HG03442 (cell line): Measurements from ENCODE around the gene CTSK.
"Not testable (repeated sequence)": the region's sequence is repeated elsewhere in the genome, so short reads cannot be mapped to it uniquely, and the experiment has no call there.

Experiments used
- ATAC-seq: cut with Tn5 transposase; IDR thresholded peaks from one replicate; pipeline ENCODE4 v1.9.1; 2021; ENCODE audit warnings: mild to moderate bottlenecking, moderate library complexity; ENCODE audit not compliant: unreplicated experiment

Gene CTSK

DNA sequence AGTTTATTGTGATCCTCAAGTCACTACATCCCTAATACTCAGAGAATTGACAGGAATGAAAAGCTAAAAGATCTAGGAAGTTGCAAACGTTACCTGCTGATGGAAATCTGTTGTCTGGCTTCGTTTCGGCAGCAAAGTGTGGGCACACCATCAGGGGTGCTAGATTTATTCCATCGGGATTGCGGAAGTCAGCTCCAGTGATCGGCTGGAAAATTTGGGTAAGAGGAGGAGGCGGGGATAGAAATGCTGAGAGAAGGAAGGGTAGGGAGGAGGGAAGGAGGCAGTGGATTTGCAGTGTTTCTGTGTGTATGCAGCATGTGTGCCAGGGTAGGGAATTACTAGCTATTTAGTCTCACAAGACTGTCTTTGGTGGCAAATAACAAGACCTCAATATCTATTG lies at the start of gene CTSK:
Gene CTSK, minus strand, starts transcription at position 140 of the 400 bp plus-strand sequence. CDS start 1,455 bp downstream, outside the sequence.
- no peak for ATAC-seq

DNA sequence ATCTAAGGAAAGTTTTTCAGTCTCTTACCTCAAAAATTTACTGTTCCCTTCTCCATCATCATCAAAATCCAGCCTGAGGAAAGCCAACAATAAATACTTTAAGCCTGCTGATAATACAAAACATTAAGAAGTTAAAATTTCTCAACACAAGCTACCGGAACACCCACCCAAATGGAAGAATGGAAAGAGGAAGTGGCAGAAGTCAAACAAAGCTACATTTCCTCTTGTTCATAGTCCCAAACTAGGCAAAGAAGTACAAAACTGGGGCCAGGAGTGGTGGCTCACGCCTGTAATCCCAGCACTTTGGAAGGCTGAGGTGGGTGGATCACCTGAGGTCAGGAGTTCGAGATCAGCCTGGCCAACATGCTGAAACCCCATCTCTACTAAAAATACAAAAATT lies 44.7 kb upstream of the CTSK start:
- ATAC-seq = not testable (repeated sequence)

DNA sequence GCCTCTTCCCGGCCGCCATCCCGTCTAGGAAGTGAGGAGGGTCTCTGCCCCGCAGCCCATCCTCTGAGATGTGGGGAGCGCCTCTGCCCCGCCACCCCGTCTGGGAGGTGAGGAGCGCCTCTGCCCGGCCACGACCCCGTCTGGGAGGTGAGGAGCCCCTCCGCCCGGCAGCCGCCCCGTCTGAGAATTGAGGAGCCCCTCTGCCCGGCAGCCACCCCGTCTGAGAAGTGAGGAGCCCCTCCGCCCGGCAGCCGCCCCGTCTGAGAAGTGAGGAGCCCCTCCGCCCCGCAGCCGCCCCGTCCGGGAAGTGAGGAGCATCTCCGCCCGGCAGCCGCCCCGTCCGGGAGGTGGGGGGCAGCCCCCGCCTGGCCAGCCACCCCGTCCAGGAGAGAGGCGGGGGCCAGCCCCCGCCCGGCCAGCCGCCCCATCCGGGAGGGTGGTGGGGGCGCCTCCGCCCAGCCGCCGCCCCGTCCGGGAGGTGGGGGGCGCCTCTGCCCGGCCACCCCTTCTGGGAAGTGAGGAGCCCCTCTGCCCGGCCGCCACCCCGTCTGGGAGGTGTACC lies 42.8 kb upstream of the CTSK start:
- not testable (repeated sequence) for ATAC-seq

DNA sequence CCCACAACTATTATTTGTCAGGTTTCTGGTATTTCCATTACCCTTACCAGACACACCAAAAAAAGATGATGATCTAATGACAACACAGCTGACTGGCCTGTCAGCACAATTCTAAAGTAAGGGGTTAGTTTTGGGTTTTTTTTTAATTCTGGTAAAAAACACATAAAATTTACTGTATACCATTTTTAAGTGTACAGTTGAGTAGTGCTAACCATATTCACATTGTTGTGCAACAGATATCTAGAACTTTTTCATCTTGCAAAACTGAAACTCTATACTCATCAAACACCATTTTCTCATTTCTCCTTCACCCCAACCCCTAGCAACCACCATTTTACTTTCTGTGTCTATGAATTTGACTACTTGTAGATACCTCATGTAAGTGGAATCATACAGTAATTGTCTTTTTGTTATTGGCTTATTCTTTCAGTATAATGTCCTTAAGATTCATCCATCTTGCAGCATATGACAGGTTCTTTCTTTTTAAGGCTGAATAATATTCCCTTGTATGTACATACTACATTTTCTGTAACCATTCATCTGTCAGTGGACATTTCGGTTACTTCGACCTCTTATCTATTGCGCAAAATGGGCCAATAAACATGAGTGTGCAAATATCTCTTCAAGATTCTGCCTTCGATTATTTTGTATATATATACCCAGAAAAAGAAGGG lies 38.5 kb upstream of the CTSK start:
- no peak for ATAC-seq

DNA sequence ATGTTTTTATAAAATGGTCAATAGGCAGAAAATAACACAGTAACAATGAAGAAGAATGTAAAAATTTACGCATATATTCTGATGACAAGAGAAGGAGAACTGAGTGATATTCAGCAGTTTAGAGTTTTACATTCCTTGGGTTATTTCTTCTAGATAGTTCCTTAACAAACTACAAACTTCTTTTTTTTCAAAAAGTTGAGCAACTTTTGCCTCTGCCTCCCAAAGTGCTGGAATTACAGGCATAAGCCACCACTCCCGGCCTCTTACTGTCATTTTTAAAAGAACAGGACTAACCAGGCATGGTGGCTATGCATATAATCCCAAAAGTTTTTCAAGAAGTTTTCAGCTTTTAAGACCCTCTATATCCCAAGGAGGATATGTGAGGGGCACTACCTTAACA lies 35.4 kb upstream of the CTSK start:
- ATAC-seq = no peak

DNA sequence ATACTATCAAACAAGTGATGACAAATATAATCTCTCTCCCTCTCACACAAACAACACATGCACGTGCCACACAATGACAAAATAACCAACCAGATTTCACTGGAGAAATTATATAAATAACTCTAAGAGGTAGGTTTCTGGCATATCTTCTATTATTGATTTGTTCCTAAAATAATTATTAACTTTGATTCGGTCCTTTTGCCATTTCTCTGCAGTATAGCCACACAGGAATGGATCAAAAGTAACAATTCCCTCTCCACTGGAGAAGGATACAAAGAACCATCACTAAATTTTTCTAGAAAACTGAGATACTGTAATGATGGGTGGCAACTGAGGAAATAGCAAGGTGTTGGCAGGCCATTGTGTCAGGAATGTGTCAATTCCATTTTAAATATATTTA lies 34.9 kb upstream of the CTSK start:
- no peak for ATAC-seq

DNA sequence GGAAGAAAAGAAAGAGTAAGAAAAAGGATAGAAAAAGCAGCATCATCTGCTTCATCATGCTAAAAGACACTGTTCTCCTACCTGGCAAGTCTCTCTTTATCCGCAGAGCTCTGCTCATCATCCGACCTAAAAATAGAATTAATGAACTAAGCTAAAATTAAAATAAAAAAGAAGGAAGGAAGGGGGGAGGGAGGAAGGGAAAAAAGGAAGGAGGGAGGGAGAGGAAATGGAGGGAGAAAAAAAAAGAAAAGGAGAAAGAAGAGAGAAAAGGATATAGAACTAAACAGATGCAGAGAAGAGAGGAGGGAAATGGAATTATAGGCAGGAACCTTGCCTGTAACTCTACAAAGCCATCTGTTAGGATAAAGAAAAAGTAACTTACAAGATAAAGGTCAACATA lies 34.3 kb upstream of the CTSK start:
- ATAC-seq = no peak

DNA sequence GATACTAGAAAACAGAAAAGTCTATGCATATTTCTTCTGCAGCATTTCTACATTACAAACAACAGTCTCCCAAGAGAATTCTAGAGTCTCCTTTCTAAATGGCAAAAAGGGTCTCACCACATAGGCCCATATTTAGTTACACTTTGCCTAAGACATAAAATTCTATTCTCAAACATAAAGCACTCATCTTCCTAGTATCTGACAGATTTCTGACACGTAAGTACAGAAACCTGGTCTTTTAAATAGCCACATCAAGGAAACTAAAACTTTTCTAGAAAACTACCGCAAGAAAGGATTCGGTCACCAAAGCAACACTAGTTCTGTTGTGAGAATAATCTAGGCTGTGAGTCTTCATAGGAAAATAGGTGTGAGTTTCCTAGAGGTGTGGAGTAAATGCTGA lies 33.6 kb upstream of the CTSK start:
- no peak for ATAC-seq

DNA sequence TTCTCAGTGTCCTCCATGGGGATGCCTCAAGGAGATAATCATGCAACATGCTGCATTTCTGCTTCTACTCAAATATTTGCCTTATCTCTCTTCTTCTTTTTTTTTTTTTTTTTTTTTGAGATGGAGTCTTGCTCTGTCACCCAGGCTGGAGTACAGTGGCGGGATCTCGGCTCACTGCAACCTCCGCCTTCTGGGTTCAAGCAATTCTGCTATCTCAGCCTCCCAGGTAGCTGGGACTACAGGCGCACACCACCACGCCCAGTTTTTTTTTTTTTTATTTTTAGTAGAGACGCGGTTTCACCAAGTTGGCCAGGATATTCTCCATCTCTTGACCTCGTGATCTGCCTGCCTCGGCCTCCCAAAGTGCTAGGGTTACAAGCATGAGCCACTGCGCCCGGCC lies 32.8 kb upstream of the CTSK start:
- ATAC-seq = not testable (repeated sequence)

DNA sequence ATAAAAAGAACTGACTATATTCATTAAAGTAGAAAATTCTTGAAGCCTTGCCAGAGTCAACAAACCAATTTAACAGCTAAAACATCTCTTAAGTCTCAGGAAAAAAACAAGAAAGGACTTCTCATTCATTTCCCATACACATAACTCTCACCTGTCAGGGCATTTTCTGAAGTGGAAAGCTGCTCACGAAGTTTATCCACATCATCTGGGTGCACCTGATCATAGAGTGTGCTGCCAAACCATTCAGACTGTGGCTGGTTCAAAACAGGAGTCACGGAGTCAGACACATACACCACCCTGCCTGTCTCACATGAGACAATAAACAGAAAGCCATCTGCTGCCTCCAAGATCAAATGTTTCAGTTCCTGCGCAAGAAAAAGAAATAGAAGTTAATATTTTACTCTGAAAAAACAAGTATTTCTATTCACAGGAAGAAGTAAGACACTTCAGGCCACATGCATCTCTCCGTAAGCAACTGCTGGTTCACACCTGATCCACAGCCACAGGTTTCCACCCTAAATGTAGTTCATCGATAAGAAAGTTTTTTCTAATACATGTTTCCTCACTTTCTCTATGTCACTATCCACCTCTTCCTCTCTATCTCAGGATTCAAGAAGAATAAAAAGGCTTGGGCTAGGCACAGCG lies 28.2 kb upstream of the CTSK start:
- ATAC-seq = no peak

DNA sequence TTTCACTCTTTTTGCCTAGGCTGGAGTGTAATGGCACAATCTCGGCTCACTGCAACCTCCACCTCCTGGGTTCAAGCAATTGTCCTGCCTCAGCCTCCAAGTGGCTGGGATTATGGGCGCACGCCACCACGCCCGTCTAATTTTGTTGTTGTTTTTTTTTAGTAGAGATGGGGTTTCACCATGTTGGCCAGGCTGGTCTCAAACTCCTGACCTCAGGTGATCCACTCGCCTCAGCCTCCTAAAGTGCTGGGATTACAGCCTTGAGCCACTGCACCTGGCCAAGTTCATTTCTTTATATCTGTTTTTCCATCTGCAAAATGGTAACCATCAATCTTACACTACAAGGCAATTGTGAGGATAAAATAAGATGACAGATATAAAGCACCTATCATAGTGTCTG lies 25.9 kb upstream of the CTSK start:
- ATAC-seq = not testable (repeated sequence)

DNA sequence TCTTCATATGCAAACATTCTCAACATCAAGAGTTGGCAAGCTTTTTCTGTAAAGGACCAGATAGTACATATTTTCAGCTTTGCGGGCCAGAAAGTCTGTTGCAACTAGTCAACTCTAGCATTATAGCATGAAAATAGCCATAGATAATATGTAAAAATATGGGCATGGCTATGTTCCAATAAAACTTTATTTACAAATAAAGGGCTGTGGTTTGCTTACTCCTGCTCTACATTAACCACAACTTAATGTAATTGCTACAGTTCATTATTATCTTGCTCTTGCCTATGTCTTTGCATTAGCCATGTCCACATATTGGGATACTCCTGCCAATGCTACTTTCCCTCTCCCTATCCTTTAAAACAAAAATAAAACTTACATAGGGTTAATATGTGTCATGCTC lies 24.5 kb upstream of the CTSK start:
- no peak for ATAC-seq

DNA sequence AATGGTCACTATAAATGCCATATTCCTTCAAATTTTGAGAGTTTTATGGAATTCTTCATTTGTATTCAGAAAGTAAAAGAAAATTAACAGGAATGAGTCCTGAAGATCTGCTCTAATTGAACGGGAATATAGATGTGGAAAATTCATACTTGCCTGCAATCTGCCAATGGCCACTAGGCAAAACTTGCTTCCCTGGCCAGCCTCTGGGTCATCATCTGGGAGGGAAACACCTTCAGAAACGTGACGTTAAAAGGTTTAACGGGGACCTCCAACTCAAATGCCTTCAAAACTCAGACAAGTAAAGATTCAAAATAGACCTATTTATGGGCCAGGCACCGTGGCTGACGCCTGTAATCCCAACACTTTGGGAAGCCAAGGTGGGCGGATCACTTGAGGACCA lies 21.7 kb upstream of the CTSK start:
- no peak for ATAC-seq

DNA sequence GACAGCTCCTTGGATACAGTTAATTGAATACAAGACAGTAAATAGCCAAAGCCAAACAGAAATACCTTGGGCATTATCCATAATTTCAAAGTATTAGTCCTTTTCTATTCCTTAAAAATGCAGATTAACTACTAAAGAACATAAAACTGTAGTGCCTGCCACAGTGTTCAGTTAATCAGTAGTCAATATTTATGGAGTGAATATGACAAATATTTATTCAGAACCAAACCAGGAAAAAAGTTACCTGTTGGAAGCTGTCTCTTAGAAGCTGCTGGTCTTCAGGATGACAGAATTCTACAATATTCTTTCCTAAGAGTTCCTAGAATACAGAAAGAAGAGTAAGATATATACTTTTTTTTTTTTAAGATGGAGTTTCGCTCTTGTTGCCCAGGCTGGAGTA lies 18.2 kb upstream of the CTSK start:
- no peak for ATAC-seq

DNA sequence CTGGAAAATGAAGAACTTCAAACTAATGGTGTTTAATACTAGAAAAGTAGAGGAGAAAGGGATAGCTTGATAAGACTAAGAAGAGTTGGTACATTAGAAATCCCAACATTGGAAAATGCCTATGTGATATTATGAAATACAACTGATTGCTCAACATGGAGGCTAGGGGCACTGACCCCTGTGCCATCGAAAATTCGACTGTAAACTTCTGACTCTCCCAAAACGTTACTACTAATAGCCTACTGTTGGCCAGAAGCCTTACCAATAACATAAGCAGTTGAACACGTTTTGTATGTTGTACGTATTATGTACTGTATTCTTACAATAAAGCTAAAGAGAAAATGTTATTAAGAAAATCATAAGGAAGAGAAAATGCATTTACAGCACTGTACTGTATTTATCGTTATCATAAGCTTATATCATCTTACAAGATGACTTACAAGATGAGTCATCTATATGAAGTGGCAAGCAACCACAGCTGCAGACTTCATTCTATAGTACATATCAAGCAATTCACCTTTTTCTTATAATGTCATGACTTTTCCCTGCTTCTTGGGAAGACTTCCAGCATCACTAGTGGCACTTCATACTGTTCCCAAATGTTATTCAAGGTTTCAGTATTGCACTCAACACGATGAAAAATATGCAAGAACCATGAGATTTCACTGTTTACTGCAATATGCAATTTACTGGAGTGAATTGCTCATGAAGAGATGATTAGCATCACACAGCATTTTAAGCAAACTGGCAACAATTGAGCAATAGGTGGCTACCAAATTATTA lies 12.9 kb upstream of the CTSK start:
- no peak for ATAC-seq

DNA sequence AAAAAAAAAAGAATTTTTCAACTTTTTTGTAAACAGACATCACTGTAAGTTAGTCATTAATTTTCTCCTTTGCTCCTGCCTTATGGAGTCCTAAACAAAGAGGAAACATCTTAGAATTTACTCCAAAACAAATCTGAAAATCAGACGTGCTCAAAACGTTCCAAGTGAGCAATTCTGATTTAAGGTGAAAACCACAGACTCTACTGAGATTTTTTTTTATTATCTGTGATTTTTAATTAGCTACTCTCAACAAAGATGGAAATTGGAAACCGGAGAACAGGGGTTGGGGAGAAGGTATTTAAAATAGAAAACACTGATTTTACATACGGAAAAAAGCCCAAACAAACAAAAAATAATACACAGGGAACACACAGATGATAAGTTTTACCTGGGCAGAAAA lies 7.8 kb upstream of the CTSK start:
- no peak for ATAC-seq

DNA sequence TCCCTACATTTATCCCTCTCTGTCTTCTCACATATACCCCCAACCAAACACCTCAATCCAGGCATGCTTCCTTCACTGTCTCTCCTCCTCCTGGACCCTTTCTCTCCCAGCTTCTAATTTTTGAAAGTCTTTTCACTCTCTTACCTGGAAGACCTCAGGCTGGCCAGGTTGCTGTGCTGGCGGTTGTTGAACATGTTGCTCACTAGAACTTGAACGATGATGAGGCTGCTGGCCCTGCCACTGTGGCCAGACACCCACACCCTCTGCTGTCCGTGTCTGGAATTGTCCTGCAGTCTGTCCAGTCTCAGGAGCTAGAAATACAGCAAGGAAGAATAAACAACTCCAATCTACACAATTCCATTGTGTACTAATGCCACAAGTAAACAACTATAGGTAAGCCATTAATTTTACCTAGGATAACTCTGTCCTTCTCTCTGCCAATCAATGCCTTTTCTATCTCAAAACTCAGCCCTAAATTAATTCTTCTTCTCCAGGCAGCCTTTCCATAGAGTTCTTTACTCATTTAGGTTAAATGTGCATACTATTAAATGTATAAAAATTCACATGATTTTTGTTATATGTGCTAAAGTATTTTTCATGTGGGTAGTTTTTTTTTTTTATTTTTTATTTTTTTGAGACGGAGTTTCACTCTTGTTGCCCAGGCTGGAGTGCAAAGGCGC lies 5.1 kb upstream of the CTSK start:
- no peak for ATAC-seq

DNA sequence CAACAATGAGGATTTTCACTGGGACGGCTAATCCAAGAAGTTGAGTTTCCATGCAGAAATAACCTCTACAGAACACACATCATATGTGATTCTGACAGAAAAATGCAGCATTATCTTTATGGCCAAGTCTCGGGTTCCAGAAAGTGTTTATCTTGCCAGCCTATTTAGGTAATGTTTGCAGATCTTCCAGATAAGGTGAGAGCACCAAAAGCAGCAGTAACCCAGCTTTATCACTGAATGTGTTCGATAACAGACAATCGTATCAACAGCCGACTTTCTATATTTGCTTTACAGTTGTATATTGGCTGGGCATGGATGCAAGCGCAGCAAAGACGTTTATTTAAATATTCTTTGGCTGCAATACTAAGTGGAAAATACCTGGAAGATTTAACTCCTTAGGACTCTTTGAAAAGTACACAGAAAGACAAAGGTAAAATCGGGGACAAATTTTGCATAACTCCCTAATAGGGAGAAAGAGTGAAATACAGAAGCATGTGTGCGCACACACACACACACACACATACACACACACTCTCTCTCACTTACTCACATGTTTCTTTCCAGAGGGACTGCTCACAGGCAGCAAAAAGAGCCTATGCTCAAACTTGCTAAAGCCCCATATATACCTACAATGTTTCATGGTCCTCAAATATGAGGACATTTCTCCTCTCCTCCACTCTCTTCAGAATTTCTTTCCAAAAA lies 3.0 kb upstream of the CTSK start:
- no peak for ATAC-seq

DNA sequence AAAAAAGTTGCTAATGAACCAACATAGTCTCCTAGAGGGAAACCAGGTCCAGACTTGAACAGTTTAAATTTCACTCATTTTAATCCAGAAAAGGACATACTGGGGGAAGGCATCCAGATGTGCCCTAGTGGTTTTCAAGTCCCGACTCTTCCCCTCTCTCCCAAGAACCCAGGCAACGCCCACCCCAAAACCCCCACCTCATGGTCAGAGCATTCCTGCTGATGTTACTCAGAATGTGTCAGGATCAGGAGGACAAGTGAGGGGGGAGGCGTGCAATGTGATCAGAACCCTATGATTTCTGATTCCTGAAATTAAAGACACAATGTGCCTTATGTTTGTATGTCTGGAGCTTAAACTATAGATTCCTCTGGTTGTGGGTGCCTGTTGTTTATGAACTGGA lies 1.6 kb upstream of the CTSK start:
- no peak for ATAC-seq

DNA sequence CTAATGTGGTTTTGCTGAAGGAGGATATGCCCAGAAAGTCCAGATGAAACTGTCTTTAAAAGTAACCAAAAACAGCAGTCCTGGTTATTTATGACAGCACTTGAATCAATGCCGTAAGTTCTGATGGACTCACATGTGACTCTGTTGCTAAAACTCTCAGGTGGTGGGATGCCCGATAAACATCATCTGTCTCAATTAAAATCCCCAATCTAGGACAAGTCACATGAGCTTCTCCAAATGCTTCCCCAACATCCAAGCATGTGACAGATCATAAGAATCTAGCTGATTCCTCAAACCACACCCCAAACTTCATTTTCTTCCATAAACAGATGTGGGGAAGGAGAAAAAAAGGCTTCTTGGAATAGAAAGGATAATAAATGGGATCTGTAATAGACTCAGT lies 786 bp upstream of the CTSK start:
- ATAC-seq = no peak
